ENCODE measurements around the gene SERPINA3. TPM values are rescaled to one million over a fixed set of nuclear protein-coding genes. Genes with fewer than 3 reads are reported as not detected.
"Not testable (repeated sequence)": the region's sequence is repeated elsewhere in the genome, so short reads cannot be mapped to it uniquely, and the experiment has no call there.

SERPINA3 gene
- total and polyA plus RNA-seq, 5 donors = 56.4 to 390 (median 192) TPM

DNA sequence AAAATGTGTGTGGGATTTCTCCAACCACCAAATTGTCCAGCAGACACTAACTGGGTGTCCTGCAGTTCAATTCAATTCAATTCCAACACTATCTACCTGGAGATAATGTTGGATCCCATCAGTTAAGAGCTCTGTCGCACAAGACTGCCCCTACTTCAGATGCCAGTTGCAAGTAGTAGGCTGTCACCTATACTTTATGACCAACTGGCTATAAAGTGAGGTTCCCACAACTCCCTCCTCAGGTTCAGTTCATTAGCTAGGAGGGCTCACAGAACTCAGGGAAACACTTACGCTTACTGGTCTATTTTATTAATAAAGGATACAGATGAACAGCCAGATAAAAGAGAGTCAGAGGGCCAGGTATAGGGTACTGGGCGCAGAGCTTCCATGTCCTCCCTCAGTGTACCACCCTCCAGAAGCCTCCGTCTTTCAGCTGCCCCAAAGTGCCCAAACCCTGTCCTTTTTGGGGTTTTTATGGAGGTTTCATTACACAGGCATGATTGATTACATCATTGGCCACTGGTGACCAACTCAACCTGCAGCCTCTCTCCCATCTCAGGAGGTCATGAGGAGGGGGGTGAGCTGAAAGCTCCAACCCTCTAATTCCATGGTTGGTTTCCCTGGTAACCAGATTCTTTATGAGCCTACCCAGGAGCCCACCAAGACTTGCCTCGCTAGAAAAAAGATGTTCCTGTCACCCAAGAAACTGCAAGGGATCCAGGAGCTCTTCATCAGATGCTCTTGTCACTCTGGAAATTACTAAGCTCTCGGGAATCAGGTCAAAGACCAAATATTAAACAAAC is 38.5 kb upstream of the SERPINA3 start:
- no peak overlapping the region for H3K4me3 ChIP-seq (ENCODE audit: low read length)
- DNase-seq (no peak), ATAC-seq (no peak)
- WGBS = 82% methylated on average over 6 of the region's 6 CpGs
- no peak overlapping the region for H3K27ac ChIP-seq (ENCODE audit: low read length)
- peaks cover 6% of the 10 kb centered on the region for H3K4me1 ChIP-seq (ENCODE audit: control insufficient read depth, insufficient read depth, low read length)
- H3K27me3 ChIP-seq (ENCODE audit: control insufficient read depth, insufficient read depth) = no peaks in the 10 kb centered on the region
- intact Hi-C loops (cut with DNase I) = no loop called here
- no peaks in the 10 kb centered on the region for H3K9me3 ChIP-seq (ENCODE audit: control insufficient read depth, low read length)

DNA sequence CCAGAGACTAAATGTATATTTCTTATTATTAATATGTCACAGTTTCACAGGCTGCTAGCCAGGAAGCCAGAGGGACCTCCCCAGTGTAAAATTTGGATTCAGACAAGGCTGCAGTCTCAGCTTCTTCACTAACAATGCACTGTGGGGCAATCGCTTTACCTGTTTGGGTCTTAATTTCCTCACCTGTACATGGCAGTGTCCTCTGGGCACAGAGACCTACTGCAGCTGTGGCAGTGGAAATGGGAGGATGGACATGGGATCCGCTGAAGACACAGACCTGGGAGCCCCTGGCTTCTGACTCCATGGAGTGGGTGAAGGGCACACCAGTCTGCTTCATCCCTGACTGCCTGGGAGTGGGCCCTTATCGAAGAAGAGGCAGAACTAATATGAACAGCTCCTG is 37.9 kb upstream of the SERPINA3 start:
- Histone ChIP-seq H3K4me3 (ENCODE audit: low read length) (no peak overlapping the region), H3K27ac (ENCODE audit: low read length) (no peak overlapping the region), H3K9me3 (ENCODE audit: control insufficient read depth, low read length) (no peaks in the 10 kb centered on the region), H3K27me3 (ENCODE audit: control insufficient read depth, insufficient read depth) (no peaks in the 10 kb centered on the region), H3K4me1 (ENCODE audit: control insufficient read depth, insufficient read depth, low read length) (peaks cover 6% of the 10 kb centered on the region)
- WGBS = 75% methylated on average over 3 of the region's 3 CpGs
- DNase-seq = no peak
- intact Hi-C loops (cut with DNase I) = no loop called here
- ATAC-seq = no peak

DNA sequence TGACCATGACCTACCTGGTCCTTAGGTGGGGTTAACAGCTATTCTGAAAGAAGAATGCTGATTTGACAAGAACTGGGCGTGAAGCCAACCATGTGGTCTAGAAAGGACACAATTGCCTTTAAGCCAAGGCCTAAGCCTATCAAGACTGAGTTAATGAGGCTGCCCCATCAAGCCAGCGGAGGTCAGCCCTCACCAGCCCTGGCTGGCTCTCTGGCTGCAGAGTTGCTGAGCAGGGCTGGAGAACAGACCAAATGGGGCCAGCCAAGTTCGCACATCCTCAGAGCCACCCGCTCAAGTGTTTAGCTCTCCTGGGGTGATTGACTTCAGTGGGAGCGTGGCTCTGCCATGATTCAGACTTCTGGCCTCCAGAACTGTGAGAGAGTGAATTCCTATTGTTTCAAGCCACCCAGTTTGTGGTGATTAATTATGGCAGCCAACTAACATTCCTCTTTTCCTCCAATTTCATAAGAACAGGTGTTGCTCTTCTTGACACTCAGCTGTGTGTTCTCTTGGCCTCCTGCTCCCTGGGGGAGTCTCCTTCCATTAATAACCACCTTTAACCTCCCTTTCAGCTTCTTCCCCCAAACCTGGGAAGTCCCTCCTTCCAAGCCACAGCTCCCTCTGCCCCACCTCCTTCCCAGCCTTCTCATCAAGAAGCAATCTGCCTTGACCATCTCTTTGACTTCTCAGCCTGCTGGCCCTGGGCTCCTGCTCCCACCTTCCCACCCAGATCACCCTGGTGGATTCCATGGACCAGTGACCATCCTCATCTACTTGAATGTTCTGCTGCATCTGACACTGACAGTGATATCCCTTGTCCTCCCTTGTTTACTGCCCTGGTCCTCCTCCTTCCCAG is 36.2 kb upstream of the SERPINA3 start:
- WGBS = 83% methylated on average over 5 of the region's 5 CpGs
- Histone ChIP-seq H3K4me3 (ENCODE audit: low read length) (no peak overlapping the region), H3K27me3 (ENCODE audit: control insufficient read depth, insufficient read depth) (no peaks in the 10 kb centered on the region), H3K4me1 (ENCODE audit: control insufficient read depth, insufficient read depth, low read length) (peaks cover 6% of the 10 kb centered on the region), H3K27ac (ENCODE audit: low read length) (no peak overlapping the region), H3K9me3 (ENCODE audit: control insufficient read depth, low read length) (no peaks in the 10 kb centered on the region)
- no peak for DNase-seq
- intact Hi-C loops (cut with DNase I) = no loop called here
- ATAC-seq = no peak

DNA sequence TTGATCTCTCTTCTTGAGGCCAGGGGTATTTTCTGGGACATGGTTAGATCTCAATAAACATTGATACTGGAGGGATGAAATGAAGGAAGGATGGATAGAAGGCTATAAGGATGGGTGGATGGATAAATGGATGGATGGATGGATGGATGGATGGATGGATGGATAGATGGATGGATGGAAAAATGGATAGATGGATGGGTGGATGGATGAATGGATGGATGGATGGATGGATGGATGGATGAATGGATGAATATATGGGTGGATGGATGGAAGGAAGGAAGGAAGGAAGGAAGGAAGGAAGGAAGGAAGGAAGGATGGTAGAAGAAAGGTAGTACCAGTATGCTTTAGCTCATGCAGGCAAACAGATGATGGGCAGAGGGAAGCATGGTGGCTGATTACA is 34.7 kb upstream of the SERPINA3 start:
- H3K4me1 ChIP-seq (ENCODE audit: control insufficient read depth, insufficient read depth, low read length); H3K4me3 ChIP-seq (ENCODE audit: low read length); ATAC-seq; H3K9me3 ChIP-seq (ENCODE audit: control insufficient read depth, low read length); H3K27ac ChIP-seq (ENCODE audit: low read length); intact Hi-C loops (cut with DNase I); H3K27me3 ChIP-seq (ENCODE audit: control insufficient read depth, insufficient read depth); DNase-seq: not testable (repeated sequence)

DNA sequence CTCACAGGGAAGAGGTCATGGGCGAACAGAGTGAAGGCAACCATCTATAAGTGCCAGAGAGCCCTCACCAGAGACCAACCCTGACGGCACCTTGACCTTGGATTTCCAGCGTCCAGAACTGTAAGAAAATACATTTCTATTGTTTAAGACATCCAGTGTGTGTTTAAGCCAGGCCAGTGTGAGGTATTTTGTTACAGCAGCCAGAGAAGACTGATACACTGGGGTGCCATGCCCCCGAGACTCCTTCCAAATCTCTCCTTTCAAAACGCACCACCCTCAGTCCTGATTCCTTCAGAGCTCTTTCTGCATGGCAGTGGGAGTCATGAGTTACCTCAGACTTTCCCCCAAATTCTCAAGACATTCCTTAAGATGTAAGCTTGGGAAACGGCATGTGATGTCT is 33.5 kb upstream of the SERPINA3 start:
- Histone ChIP-seq H3K9me3 (ENCODE audit: control insufficient read depth, low read length) (no peaks in the 10 kb centered on the region), H3K27me3 (ENCODE audit: control insufficient read depth, insufficient read depth) (no peaks in the 10 kb centered on the region), H3K4me3 (ENCODE audit: low read length) (no peak overlapping the region), H3K27ac (ENCODE audit: low read length) (no peak overlapping the region), H3K4me1 (ENCODE audit: control insufficient read depth, insufficient read depth, low read length) (no peaks in the 10 kb centered on the region)
- DNase-seq (no peak), ATAC-seq (no peak)
- intact Hi-C loops (cut with DNase I) = no loop called here
- WGBS = 81% methylated on average over 6 of the region's 6 CpGs

DNA sequence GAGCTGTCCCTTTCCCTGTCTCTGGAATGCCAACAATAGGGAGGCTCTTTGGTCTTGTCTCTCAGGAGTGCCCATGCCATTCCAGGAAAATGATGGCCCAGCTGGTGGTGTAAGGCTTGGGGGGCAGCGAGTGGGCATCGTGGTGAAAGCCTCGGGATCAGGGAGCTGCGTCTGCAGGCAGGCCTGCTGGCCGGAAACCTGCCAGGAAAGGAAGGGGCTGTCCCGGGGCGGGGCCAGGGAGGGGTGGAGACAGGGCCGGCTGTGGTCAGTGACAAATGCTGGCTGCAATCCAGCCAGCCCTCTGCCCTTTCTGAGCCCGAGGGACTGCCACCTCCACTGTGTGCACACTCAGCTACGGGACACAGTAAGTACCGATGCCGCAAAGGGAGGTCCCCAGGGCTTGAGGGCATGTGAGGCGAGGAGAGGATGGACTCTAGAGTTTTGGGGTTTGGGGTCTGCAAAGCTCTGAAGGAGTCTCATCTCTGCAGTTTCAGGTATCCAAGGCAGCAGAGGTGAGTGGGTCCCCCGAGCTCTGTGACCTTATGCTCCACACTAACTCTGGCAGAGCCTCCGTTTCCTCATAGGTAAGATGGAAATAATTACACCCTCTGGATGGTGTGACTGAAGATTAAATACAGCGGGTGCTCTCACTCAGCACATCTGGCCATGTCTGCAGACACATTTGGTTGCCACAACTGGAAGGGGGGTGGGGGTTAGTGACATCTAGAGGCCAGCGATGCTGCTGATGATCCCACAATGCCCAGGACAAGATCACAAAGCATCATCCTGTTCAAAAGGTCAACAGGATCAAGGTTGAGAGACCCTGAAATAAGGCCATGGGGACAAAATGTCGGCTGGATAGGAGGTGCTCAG is 30.8 kb upstream of the SERPINA3 start, which contains the start of gene SERPINA5:
SERPINA5 (plus strand) TSS at position 300 of the 873 bp plus-strand sequence. CDS start 5,937 bp downstream, outside the sequence.
- no peaks in the 10 kb centered on the region for H3K27me3 ChIP-seq (ENCODE audit: control insufficient read depth, insufficient read depth)
- intact Hi-C loops (cut with DNase I) = no loop called here
- 34% methylated on average over 18 of the region's 18 CpGs for WGBS
- ATAC-seq (peak; percentile 79 to 87), DNase-seq (peak; percentile 81 to 92 (median 87))
- H3K4me1 ChIP-seq (ENCODE audit: control insufficient read depth, insufficient read depth, low read length) = no peaks in the 10 kb centered on the region
- H3K4me3 ChIP-seq (ENCODE audit: low read length) = no peak within 1 kb of the TSS
- peak within 1 kb of the TSS; percentile 19 for H3K27ac ChIP-seq (ENCODE audit: low read length)
- no peaks in the 10 kb centered on the region for H3K9me3 ChIP-seq (ENCODE audit: control insufficient read depth, low read length)

DNA sequence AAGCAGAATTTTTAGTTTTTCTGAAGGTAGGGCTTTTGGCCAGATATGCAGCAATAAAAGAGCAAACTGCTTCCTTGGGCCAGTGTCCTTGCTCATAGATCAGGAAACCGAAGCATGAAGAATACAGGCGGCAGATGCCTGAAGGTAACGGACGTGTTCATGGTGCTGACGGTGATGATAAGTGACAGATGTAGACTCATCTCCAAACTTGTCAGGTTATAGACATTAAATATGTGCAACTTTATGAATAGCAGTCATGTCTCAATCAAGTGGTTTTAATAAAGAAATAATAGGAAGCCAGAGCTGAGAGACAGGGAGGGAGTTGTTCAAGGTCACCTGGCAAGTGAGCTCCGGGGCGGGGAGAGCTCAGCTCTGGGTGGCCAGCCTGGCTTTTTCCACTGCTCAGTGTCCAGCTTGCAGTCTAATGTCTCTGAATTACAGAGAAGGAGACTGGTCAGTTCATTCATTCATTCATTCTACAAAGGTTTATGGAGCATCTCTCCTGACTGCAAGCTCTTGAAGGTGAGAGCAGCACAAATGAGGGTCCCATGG is 29.9 kb upstream of the SERPINA3 start:
- DNase-seq = peak; percentile 43 to 82 (median 65)
- H3K27ac ChIP-seq (ENCODE audit: low read length) = no peak overlapping the region
- ATAC-seq = peak; percentile 36 to 38
- no peaks in the 10 kb centered on the region for H3K27me3 ChIP-seq (ENCODE audit: control insufficient read depth, insufficient read depth)
- H3K4me3 ChIP-seq (ENCODE audit: low read length) = no peak overlapping the region
- H3K9me3 ChIP-seq (ENCODE audit: control insufficient read depth, low read length) = no peaks in the 10 kb centered on the region
- H3K4me1 ChIP-seq (ENCODE audit: control insufficient read depth, insufficient read depth, low read length) = no peaks in the 10 kb centered on the region
- intact Hi-C loops (cut with DNase I) = no loop called here
- WGBS = 66% methylated on average over 7 of the region's 7 CpGs

DNA sequence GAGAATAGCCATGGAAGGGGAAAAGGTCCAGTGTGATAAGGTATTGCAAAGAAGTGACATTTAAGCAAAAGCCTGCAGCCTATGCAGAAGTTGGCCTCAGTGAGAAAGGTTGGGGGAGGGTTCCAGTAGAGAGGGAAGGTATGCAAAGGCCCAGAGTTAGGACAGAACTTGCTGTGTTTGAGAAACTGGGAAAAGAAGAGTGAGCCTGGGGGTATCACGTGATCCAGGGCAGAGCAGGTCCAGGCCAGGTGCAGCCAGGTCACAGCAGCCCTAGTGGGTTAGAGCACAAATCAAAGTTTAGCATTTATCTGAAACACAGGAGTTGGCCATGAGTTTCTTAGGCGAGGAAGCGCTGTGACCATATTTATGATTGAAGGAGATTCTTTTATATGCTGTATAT is 29.3 kb upstream of the SERPINA3 start:
- Histone ChIP-seq H3K27ac (ENCODE audit: low read length) (no peak overlapping the region), H3K4me1 (ENCODE audit: control insufficient read depth, insufficient read depth, low read length) (no peaks in the 10 kb centered on the region), H3K4me3 (ENCODE audit: low read length) (no peak overlapping the region), H3K27me3 (ENCODE audit: control insufficient read depth, insufficient read depth) (no peaks in the 10 kb centered on the region), H3K9me3 (ENCODE audit: control insufficient read depth, low read length) (no peaks in the 10 kb centered on the region)
- intact Hi-C loops (cut with DNase I) = no loop called here
- WGBS = 94% methylated on average over 3 of the region's 3 CpGs
- no peak for DNase-seq
- no peak for ATAC-seq

DNA sequence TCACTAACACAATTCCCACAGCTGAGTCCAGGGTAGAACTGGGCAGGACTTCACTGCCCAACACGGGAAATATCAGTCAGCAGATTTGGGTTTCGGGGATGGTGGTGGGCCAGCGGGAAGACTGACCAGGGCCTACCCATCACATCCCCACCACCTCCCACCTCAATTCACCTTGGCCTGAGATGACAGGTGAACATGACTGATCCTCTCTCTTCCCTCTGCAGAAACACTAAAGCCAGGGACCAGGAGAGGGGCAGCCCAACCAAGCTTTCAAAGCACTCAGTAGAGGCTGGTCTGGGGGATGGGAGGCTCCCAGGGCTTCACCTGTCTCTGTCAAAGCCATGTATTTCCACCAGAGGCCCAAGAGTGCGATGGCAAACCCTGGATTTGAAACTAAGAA is 28.6 kb upstream of the SERPINA3 start:
- H3K27ac ChIP-seq (ENCODE audit: low read length) = no peak overlapping the region
- H3K9me3 ChIP-seq (ENCODE audit: control insufficient read depth, low read length) = no peaks in the 10 kb centered on the region
- intact Hi-C loops (cut with DNase I) = no loop called here
- no peak overlapping the region for H3K4me3 ChIP-seq (ENCODE audit: low read length)
- no peak for DNase-seq
- no peak for ATAC-seq
- no peaks in the 10 kb centered on the region for H3K4me1 ChIP-seq (ENCODE audit: control insufficient read depth, insufficient read depth, low read length)
- 93% methylated on average over 4 of the region's 4 CpGs for WGBS
- no peaks in the 10 kb centered on the region for H3K27me3 ChIP-seq (ENCODE audit: control insufficient read depth, insufficient read depth)

DNA sequence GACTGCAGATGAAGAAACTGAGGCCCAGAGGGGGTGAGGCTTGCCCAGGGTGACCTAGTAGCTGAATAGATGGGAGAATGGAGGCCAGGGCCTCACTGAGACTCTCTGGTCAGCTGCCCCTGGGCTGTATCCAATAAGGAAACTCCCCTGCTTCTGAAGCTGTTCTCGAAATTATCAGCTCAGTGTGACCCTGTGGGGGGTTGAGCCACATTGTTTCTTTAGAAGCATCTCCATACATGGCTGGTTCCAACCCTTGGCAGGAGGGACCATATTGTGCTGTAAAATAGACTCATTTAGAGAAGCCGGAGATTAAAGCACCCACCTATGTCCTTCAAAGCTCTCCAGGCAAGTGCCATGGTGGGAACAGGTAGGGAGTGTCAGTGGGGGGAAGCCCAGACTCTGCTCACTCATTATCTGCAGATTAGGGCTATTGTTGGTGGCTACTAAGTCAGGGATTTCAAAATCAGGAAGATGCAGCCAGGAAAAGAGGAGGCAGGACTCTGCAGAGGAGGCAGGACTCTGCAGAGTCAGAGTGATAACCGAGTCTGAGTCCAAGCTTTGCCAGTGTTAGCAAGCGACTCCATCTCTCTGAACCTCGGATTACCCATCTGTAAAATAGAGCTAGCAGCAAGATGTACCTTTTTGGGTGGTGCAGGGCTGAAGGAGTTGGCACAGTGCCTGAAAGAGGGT is 27.5 kb upstream of the SERPINA3 start:
- ATAC-seq (peak in 1 of 2 donors; percentile 15), DNase-seq (no peak)
- intact Hi-C loops (cut with DNase I) = no loop called here
- Histone ChIP-seq H3K4me3 (ENCODE audit: low read length) (no peak overlapping the region), H3K4me1 (ENCODE audit: control insufficient read depth, insufficient read depth, low read length) (no peaks in the 10 kb centered on the region), H3K27me3 (ENCODE audit: control insufficient read depth, insufficient read depth) (no peaks in the 10 kb centered on the region), H3K9me3 (ENCODE audit: control insufficient read depth, low read length) (no peaks in the 10 kb centered on the region), H3K27ac (ENCODE audit: low read length) (no peak overlapping the region)
- WGBS = 66% methylated on average over 5 of the region's 5 CpGs

Data from right cardiac atrium (tissue), 5 donors.